ENCODE results near the gene MED13L. TPM values are rescaled to one million over a fixed set of nuclear protein-coding genes. Genes with fewer than 3 reads are reported as not detected.

MED13L gene
- total RNA-seq, 2 experiments from 2014 or later: 25.7 to 40.1 TPM

- H3K79me2 ChIP-seq (ENCODE audit: insufficient read depth, low read depth, low read length): no peaks in the 10 kb centered on the region
- intact Hi-C loops (cut with micrococcal nuclease; ENCODE audit: unreplicated experiment): no loop called here
- CTCF ChIA-PET (ENCODE audit: unreplicated experiment): no interaction called here
- BruUV-seq (replicated peaks): no TSS peak
- DNase-seq (ENCODE audit: low spot score): no peak
- H3K9me3 ChIP-seq (ENCODE audit: low read length): peaks cover 10% of the 10 kb centered on the region; the same call in 1 of the 2 replicates
- H4K20me1 ChIP-seq (ENCODE audit: insufficient read depth, low read length): no peaks in the 10 kb centered on the region
- no peaks in the 10 kb centered on the region for H3K36me3 ChIP-seq (ENCODE audit: insufficient read depth, low read length)
- no peak overlapping the region for H3K4me3 ChIP-seq (ENCODE audit: low read depth, low read length, poor library complexity, severe bottlenecking)
- no peaks in the 10 kb centered on the region for H3K9me2 ChIP-seq (ENCODE audit: insufficient read depth, low read length)
- no peak overlapping the region for H3K27ac ChIP-seq (ENCODE audit: low read depth, low read length, poor library complexity, severe bottlenecking)
- H3K4me2 ChIP-seq (ENCODE audit: low read length): no peak overlapping the region
- H2AFZ ChIP-seq (ENCODE audit: low read length): no peak overlapping the region
- POLR2A ChIA-PET: no interaction called here
- no peak for TF ChIP-seq EZH2phosphoT487 (IDR thresholded peaks at IDR 0.05; ENCODE audit: borderline replicate concordance, low read depth, low read length)
- no peak for TF ChIP-seq CTCF (conservative IDR thresholded peaks at IDR 0.05; ENCODE audit: low read length)
- H3K4me1 ChIP-seq (ENCODE audit: insufficient read depth, low read length, poor library complexity, severe bottlenecking): no peaks in the 10 kb centered on the region
Observed at GRCh38 chr12:116313194-116313927, 35.9 kb upstream of the MED13L start.

GRCh38 chr12:116310082-116310481 lies 32.6 kb upstream of the MED13L start:
- H2AFZ ChIP-seq (ENCODE audit: low read length): no peak overlapping the region
- no peaks in the 10 kb centered on the region for H3K4me1 ChIP-seq (ENCODE audit: insufficient read depth, low read length, poor library complexity, severe bottlenecking)
- POLR2A ChIA-PET: no interaction called here
- no peaks in the 10 kb centered on the region for H3K9me2 ChIP-seq (ENCODE audit: insufficient read depth, low read length)
- BruUV-seq (replicated peaks): no TSS peak
- DNase-seq (ENCODE audit: low spot score): no peak
- CTCF ChIA-PET (ENCODE audit: unreplicated experiment): no interaction called here
- no peak for TF ChIP-seq EZH2phosphoT487 (IDR thresholded peaks at IDR 0.05; ENCODE audit: borderline replicate concordance, low read depth, low read length)
- TF ChIP-seq CTCF (conservative IDR thresholded peaks at IDR 0.05; ENCODE audit: low read length): no peak
- H3K9me3 ChIP-seq (ENCODE audit: low read length): peaks cover 10% of the 10 kb centered on the region; the same call in 1 of the 2 replicates
- intact Hi-C loops (cut with micrococcal nuclease; ENCODE audit: unreplicated experiment): no loop called here
- no peaks in the 10 kb centered on the region for H3K36me3 ChIP-seq (ENCODE audit: insufficient read depth, low read length)
- H3K79me2 ChIP-seq (ENCODE audit: insufficient read depth, low read depth, low read length): no peaks in the 10 kb centered on the region
- H3K4me2 ChIP-seq (ENCODE audit: low read length): no peak overlapping the region
- no peak overlapping the region for H3K27ac ChIP-seq (ENCODE audit: low read depth, low read length, poor library complexity, severe bottlenecking)
- no peaks in the 10 kb centered on the region for H4K20me1 ChIP-seq (ENCODE audit: insufficient read depth, low read length)
- no peak overlapping the region for H3K4me3 ChIP-seq (ENCODE audit: low read depth, low read length, poor library complexity, severe bottlenecking)

GRCh38 chr12:116309343-116309742 lies 31.9 kb upstream of the MED13L start:
- CTCF ChIA-PET (ENCODE audit: unreplicated experiment): no interaction called here

More at GRCh38 chr12:116309343-116309742, 31.9 kb upstream of the MED13L start:
- Histone ChIP-seq H3K9me3 (ENCODE audit: low read length) (peaks cover 10% of the 10 kb centered on the region; the same call in 1 of the 2 replicates), H3K9me2 (ENCODE audit: insufficient read depth, low read length) (no peaks in the 10 kb centered on the region), H3K4me1 (ENCODE audit: insufficient read depth, low read length, poor library complexity, severe bottlenecking) (no peaks in the 10 kb centered on the region), H3K36me3 (ENCODE audit: insufficient read depth, low read length) (no peaks in the 10 kb centered on the region), H3K4me3 (ENCODE audit: low read depth, low read length, poor library complexity, severe bottlenecking) (no peak overlapping the region), H3K4me2 (ENCODE audit: low read length) (no peak overlapping the region), H3K79me2 (ENCODE audit: insufficient read depth, low read depth, low read length) (no peaks in the 10 kb centered on the region), H2AFZ (ENCODE audit: low read length) (no peak overlapping the region), H4K20me1 (ENCODE audit: insufficient read depth, low read length) (no peaks in the 10 kb centered on the region), H3K27ac (ENCODE audit: low read depth, low read length, poor library complexity, severe bottlenecking) (no peak overlapping the region)
- BruUV-seq (replicated peaks): no TSS peak
- intact Hi-C loops (cut with micrococcal nuclease; ENCODE audit: unreplicated experiment): no loop called here
- no peak for TF ChIP-seq CTCF (conservative IDR thresholded peaks at IDR 0.05; ENCODE audit: low read length)
- no peak for TF ChIP-seq EZH2phosphoT487 (IDR thresholded peaks at IDR 0.05; ENCODE audit: borderline replicate concordance, low read depth, low read length)
- POLR2A ChIA-PET: no interaction called here
- DNase-seq (ENCODE audit: low spot score): no peak

All from OCI-LY7 (cell line).